Thoracic aorta (tissue), 2 donors: ENCODE data around the gene HOXD11. TPM values are rescaled to one million over a fixed set of nuclear protein-coding genes. Genes with fewer than 3 reads are reported as not detected.

Experiments used
- ATAC-seq: fragments of 150-250 bp; one replicate; pipeline ENCODE4 v1.8.0; 2017; ENCODE audit warnings: low read depth; ENCODE audit not compliant: insufficient number of reproducible peaks, low FRiP score
- DNase-seq: peaks from one replicate; pipeline ENCODE4 v3.0.0-alpha.2; 2020; ENCODE audit warnings: low spot score
- H3K27ac ChIP-seq, 2 donors: fragments of 200-600 bp; sonication (generic); 1 replicate in 1 of 2; 2 replicates in 1 of 2; pipeline ENCODE4 v1.5.1; 2016; ENCODE audit warnings: mild to moderate bottlenecking in 2 of 2, moderate library complexity in 2 of 2
- H3K27me3 ChIP-seq: fragments of 200-600 bp; sonication (generic); replicated peaks from 2 replicates; pipeline ENCODE4 v1.6.0; 2016; ENCODE audit warnings: mild to moderate bottlenecking; ENCODE audit not compliant: insufficient read depth
- H3K36me3 ChIP-seq: fragments of 200-600 bp; sonication (generic); one replicate; pipeline ENCODE4 v1.5.1; 2016
- H3K4me1 ChIP-seq, 2 donors: fragments of 200-600 bp; sonication (generic); 1 replicate in 1 of 2; 2 replicates in 1 of 2; pipeline versions ENCODE4 v1.5.1 to v1.6.0; 2016; ENCODE audit warnings: low read depth in 2 of 2, mild to moderate bottlenecking in 1 of 2; ENCODE audit not compliant: control insufficient read depth in 1 of 2
- H3K4me3 ChIP-seq: fragments of 200-600 bp; sonication (generic); 2 replicates; pipeline ENCODE4 v1.5.1; 2016; ENCODE audit warnings: mild to moderate bottlenecking
- H3K9me3 ChIP-seq: fragments of 200-600 bp; sonication (generic); 2 replicates; pipeline ENCODE4 v1.5.1; 2016
- total RNA-seq, 2 donors: library from RNA; depleted of rRNA; stranded (reverse); fragments of >200 nt; gene quantifications; one replicate each; pipeline versions ENCODE4 v1.1.0 to v1.2.3, GENCODE V29; 2016
- TF ChIP-seq, protein P1 (sequence below): fragments of 200-600 bp; sonication (generic); IDR thresholded peaks from one replicate; pipeline ENCODE4 v1.5.1; 2019; ENCODE audit warnings: antibody characterized with exemption

Gene HOXD11
- total RNA-seq, 2 donors from 2014 or later, result not detected

DNA sequence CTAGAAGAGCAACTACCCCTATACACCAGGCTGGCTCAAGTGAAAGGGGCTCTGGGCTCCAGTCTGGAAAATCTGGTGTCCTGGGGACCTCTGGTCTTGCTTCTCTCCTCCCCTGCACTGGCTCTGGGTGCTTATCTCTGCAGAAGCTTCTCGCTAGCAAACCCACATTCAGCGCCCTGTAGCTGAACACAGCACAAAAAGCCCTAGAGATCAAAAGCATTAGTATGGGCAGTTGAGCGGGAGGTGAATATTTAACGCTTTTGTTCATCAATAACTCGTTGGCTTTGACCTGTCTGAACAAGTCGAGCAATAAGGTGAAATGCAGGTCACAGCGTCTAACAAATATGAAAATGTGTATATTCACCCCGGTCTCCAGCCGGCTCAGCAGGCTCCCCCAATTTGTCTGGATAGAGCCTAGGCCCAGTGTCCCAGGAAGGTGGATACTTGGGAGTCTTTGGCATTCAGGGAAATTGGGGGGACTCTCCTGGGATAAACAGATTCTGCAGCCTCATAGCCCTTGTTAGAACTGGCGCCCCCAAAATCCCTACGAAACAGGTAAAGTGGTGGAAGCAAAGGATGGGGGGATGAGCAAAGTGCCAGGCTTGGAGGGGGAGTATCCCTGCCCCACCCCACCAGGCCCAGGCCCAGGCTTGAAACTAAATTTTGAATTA, 41.8 kb downstream of the HOXD11 start:
- DNase-seq (no peak), ATAC-seq (no peak)
- Histone ChIP-seq H3K27me3 (no peaks in the 10 kb centered on the region), H3K4me1 (no peaks in the 10 kb centered on the region), H3K27ac (no peak overlapping the region), H3K4me3 (no peak overlapping the region), H3K36me3 (peaks cover 10% of the 10 kb centered on the region), H3K9me3 (no peaks in the 10 kb centered on the region)
- TF ChIP-seq, protein P1, sequence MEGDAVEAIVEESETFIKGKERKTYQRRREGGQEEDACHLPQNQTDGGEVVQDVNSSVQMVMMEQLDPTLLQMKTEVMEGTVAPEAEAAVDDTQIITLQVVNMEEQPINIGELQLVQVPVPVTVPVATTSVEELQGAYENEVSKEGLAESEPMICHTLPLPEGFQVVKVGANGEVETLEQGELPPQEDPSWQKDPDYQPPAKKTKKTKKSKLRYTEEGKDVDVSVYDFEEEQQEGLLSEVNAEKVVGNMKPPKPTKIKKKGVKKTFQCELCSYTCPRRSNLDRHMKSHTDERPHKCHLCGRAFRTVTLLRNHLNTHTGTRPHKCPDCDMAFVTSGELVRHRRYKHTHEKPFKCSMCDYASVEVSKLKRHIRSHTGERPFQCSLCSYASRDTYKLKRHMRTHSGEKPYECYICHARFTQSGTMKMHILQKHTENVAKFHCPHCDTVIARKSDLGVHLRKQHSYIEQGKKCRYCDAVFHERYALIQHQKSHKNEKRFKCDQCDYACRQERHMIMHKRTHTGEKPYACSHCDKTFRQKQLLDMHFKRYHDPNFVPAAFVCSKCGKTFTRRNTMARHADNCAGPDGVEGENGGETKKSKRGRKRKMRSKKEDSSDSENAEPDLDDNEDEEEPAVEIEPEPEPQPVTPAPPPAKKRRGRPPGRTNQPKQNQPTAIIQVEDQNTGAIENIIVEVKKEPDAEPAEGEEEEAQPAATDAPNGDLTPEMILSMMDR, result no peak

DNA sequence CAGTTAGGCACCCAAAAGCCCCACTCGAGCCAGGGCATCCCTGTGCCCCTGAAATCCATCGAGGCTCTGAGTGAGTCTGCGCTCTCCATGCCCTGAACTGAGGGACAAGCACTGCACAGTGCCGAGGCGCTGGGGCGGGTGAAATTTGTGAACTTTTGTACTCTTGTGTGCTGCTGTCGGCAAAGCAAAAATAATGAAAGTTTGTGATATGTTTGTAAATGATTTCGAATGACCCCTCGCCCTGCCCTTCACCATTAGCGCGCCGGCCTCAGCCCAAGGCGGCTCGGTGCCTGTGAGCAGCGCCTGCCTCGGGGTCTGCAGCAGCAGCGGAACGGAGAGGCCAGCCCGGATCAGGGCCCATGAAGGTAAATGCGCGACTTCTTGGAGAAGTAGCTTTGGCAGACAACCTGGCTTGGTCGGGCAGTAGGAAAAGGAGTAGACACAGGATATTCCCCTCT, 42.4 kb downstream of the HOXD11 start:
- Histone ChIP-seq H3K4me3 (no peak overlapping the region), H3K9me3 (no peaks in the 10 kb centered on the region), H3K27ac (no peak overlapping the region), H3K27me3 (no peaks in the 10 kb centered on the region), H3K36me3 (peaks cover 10% of the 10 kb centered on the region), H3K4me1 (no peaks in the 10 kb centered on the region)
- TF ChIP-seq, protein P1, result no peak
- ATAC-seq (no peak), DNase-seq (no peak)

DNA sequence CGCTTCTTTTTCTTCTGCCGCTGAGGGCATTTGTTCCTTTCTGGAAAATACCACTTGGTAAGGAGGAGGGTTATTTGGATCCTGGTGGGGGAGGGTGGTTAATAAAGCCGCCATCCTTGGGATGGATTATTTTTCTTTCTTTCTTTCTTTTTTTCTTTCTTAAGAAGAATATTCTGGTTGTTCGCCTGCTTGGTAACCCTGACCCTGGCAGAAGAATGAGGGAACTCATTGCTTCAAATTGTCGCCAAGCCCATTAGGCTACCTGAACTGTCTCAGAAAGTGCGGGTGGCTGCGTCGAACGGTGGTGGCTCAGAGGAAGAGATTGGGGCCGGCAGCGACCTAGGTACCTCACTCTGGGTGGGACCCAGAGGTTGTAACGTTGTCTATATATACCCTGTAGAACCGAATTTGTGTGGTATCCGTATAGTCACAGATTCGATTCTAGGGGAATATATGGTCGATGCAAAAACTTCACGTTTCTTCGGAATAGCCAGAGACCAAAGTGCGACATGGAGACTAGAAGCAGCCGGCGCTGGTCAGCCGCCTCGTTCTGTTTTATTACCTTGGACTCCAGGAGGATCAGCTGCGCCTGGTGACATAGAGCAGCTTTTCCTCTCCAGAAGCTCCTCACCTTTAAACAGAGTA, 43.0 kb downstream of the HOXD11 start:
- H3K4me3 ChIP-seq, result no peak overlapping the region
- ATAC-seq (no peak), DNase-seq (no peak)
- no peaks in the 10 kb centered on the region for H3K9me3 ChIP-seq
- no peak overlapping the region for H3K27ac ChIP-seq
- peaks cover 14% of the 10 kb centered on the region for H3K36me3 ChIP-seq
- TF ChIP-seq, protein P1, result no peak
- no peaks in the 10 kb centered on the region for H3K4me1 ChIP-seq
- no peaks in the 10 kb centered on the region for H3K27me3 ChIP-seq

DNA sequence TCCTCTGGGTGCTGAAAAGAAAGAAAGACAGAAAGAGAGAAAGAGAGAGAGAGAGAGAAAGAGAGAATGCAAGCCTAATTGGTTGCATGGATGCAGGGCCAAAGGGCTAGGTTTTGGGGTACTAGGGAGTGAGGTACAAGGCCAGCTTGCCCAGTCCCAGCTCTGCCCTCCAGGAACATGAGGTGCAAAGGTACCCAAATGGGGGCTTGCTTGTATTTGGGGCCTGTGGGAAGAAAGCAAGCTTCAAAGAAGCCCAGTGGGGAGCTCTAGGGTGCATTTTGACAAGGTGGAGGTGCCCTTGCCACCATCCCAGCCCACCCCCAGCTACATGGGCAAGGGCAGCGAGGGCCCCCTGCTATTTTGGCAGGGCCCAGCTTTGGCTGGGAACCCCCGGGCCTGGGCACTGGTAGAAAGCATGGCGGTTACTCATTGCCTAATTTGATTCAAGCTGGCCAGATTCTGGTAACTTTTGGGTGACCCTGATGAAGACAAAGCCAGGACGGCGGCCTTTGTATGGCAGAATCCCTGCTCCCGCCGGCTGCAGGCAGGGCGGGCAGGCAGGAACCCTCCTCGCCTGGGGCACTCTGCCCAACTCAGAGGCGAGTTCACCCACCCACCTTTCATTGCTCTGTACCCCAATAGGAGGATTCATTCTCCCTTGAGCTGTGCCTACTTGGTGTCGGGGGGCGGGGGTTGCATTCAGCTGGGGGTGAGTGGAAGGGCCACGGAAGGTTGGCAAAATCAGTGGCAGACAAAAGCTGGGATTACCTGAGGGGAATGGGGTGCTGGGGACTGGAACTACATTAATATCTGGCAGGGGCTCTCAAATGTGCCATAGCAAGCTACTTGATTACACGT, 43.7 kb downstream of the HOXD11 start:
- Histone ChIP-seq H3K4me3 (no peak overlapping the region), H3K9me3 (no peaks in the 10 kb centered on the region), H3K27ac (no peak overlapping the region), H3K4me1 (no peaks in the 10 kb centered on the region), H3K36me3 (peaks cover 14% of the 10 kb centered on the region), H3K27me3 (no peaks in the 10 kb centered on the region)
- ATAC-seq, result no peak
- TF ChIP-seq, protein P1, result no peak
- no peak for DNase-seq
